Hepatocyte (in vitro differentiated cells): Measurements from ENCODE around the gene BRD2. TPM values are rescaled to one million over a fixed set of nuclear protein-coding genes. Genes with fewer than 3 reads are reported as not detected.

ENCODE experiments used
- DNase-seq: peaks from one replicate; pipeline ENCODE4 v3.0.0-alpha.2; 2016; ENCODE audit warnings: low spot score
- H2AFZ ChIP-seq: fragments of 200-600 bp; sonication (generic); 2 replicates; pipeline ENCODE4 v1.6.0; 2016; ENCODE audit warnings: antibody characterized with exemption, mild to moderate bottlenecking
- H3K27ac ChIP-seq: fragments of 200-600 bp; sonication (generic); 2 replicates; pipeline ENCODE4 v1.5.1; 2016; ENCODE audit warnings: mild to moderate bottlenecking
- H3K27me3 ChIP-seq: fragments of 200-600 bp; sonication (generic); 2 replicates; pipeline ENCODE4 v1.6.1; 2016
- H3K36me3 ChIP-seq: fragments of 200-600 bp; sonication (generic); replicated peaks from 2 replicates; pipeline ENCODE4 v1.5.1; 2016; ENCODE audit warnings: low read depth; ENCODE audit not compliant: insufficient read depth
- H3K4me1 ChIP-seq: fragments of 200-600 bp; sonication (generic); 2 replicates; pipeline ENCODE4 v1.5.1; 2016; ENCODE audit warnings: mild to moderate bottlenecking, moderate library complexity; ENCODE audit not compliant: insufficient read depth
- H3K4me2 ChIP-seq: fragments of 200-600 bp; sonication (generic); 2 replicates; pipeline ENCODE4 v1.6.0; 2016
- H3K4me3 ChIP-seq: fragments of 200-600 bp; sonication (generic); 2 replicates; pipeline ENCODE4 v1.5.1; 2016; ENCODE audit warnings: mild to moderate bottlenecking
- H3K79me2 ChIP-seq: fragments of 200-600 bp; sonication (generic); 2 replicates; pipeline ENCODE4 v1.6.0; 2017; ENCODE audit warnings: mild to moderate bottlenecking
- H3K9me2 ChIP-seq: fragments of 200-600 bp; sonication (generic); replicated peaks from 2 replicates; pipeline ENCODE4 v1.6.0; 2017; ENCODE audit warnings: mild to moderate bottlenecking; ENCODE audit not compliant: insufficient read depth
- H3K9me3 ChIP-seq: fragments of 200-600 bp; sonication (generic); 2 replicates; pipeline ENCODE4 v1.5.1; 2016; ENCODE audit warnings: low read depth, mild to moderate bottlenecking
- H4K20me1 ChIP-seq: fragments of 200-600 bp; sonication (generic); 2 replicates; pipeline ENCODE4 v1.6.0; 2016; ENCODE audit warnings: mild to moderate bottlenecking; ENCODE audit not compliant: insufficient read depth, poor library complexity, severe bottlenecking
- EZH2 ChIP-seq: fragments of 200-600 bp; sonication (generic); IDR thresholded peaks from 2 replicates; pipeline ENCODE4 v1.6.1; 2016; ENCODE audit warnings: antibody characterized with exemption, mild to moderate bottlenecking, borderline replicate concordance
- EZH2phosphoT487 ChIP-seq: fragments of 200-600 bp; sonication (generic); IDR thresholded peaks from one replicate; pipeline ENCODE4 v1.6.1; 2018; ENCODE audit warnings: antibody characterized with exemption, mild to moderate bottlenecking, low read depth, moderate library complexity; ENCODE audit not compliant: unreplicated experiment, severe bottlenecking
- WGBS: methylation state at CpG from one replicate; pipeline ENCODE4 v1.1.6; 2016; ENCODE audit warnings: low lambda C conversion rate; ENCODE audit errors: missing lambda C conversion rate; 5-methylcytosine and 5-hydroxymethylcytosine counted together
- polyA plus RNA-seq: library from polyadenylated mRNA; unstranded; fragments of >200 nt; fragmentation: Nextera tagmentation; extraction: Ambion mirVana; gene quantifications from 2 replicates; pipeline ENCODE4 v1.2.1, GENCODE V29; 2016
- total RNA-seq: library from RNA; depleted of rRNA; stranded (reverse); fragments of >200 nt; gene quantifications from 2 replicates; pipeline ENCODE4 v1.2.3, GENCODE V29; 2014
- TF ChIP-seq, protein P1 (sequence below): fragments of 200-600 bp; sonication (generic); IDR thresholded peaks from 2 replicates; pipeline ENCODE4 v1.5.1; 2016; ENCODE audit warnings: antibody characterized with exemption, mild to moderate bottlenecking; ENCODE audit not compliant: poor library complexity

BRD2 gene
- total and polyA plus RNA-seq, 2 experiments from 2014 or later: 106 to 133 TPM

DNA sequence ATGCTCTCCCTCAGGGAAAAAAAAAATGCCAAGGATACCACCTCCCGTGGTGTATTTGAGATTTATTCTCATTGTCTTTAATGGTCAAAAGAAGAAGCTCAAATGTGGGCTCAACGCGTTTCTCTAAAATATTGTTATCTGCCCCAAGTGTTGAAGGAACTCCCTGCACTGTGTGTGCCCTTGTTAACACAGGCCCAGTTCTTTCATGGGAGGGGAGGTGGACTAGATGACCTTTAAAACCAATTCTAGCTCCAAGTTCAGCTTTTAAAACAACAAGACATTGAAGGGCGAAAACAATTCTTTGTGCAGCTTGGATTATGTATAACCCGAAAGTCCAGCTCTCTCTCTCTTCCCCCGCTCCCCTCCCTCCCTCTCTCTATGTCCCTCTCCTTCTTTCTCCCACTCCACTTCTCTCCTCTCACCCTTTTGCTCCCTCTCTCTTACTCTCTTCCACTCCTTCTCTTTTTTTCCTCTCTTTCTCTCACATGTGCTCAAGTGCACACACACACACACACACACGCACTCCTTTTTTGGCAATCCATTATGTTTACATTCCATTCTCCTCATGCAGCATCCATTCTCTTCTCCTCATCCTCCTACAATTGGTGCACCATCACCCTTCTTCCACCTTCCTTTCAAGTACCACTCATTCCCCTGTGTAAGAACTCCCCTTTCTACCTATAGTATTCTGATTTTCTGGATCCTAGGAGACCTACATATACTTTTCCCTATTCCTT is 36.1 kb upstream of the BRD2 start:
- TF ChIP-seq EZH2 (no peak), EZH2phosphoT487 (no peak)
- TF ChIP-seq, protein P1, sequence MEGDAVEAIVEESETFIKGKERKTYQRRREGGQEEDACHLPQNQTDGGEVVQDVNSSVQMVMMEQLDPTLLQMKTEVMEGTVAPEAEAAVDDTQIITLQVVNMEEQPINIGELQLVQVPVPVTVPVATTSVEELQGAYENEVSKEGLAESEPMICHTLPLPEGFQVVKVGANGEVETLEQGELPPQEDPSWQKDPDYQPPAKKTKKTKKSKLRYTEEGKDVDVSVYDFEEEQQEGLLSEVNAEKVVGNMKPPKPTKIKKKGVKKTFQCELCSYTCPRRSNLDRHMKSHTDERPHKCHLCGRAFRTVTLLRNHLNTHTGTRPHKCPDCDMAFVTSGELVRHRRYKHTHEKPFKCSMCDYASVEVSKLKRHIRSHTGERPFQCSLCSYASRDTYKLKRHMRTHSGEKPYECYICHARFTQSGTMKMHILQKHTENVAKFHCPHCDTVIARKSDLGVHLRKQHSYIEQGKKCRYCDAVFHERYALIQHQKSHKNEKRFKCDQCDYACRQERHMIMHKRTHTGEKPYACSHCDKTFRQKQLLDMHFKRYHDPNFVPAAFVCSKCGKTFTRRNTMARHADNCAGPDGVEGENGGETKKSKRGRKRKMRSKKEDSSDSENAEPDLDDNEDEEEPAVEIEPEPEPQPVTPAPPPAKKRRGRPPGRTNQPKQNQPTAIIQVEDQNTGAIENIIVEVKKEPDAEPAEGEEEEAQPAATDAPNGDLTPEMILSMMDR: no peak
- H3K4me3 ChIP-seq: no peak overlapping the region
- no peak overlapping the region for H3K27ac ChIP-seq
- H3K27me3 ChIP-seq: peaks cover 17% of the 10 kb centered on the region
- no peak overlapping the region for H3K4me2 ChIP-seq
- no peaks in the 10 kb centered on the region for H4K20me1 ChIP-seq
- H2AFZ ChIP-seq: no peak overlapping the region
- no peak for DNase-seq
- H3K36me3 ChIP-seq: no peaks in the 10 kb centered on the region
- 73% methylated on average over 7 of the region's 7 CpGs for WGBS
- H3K9me3 ChIP-seq: no peaks in the 10 kb centered on the region
- no peaks in the 10 kb centered on the region for H3K4me1 ChIP-seq
- H3K9me2 ChIP-seq: no peaks in the 10 kb centered on the region
- no peaks in the 10 kb centered on the region for H3K79me2 ChIP-seq

- H4K20me1 ChIP-seq: no peaks in the 10 kb centered on the region
- peaks cover 23% of the 10 kb centered on the region for H3K27me3 ChIP-seq
- no peaks in the 10 kb centered on the region for H3K9me2 ChIP-seq
- H3K4me2 ChIP-seq: no peak overlapping the region
- no peak overlapping the region for H2AFZ ChIP-seq
- 7% methylated on average over 3 of the region's 3 CpGs for WGBS
- no peak overlapping the region for H3K4me3 ChIP-seq
- H3K79me2 ChIP-seq: no peaks in the 10 kb centered on the region
- no peak for TF ChIP-seq EZH2phosphoT487
- TF ChIP-seq, protein P1: peak; percentile 79
- no peaks in the 10 kb centered on the region for H3K36me3 ChIP-seq
- DNase-seq: peak; percentile 82
- H3K27ac ChIP-seq: no peak overlapping the region
- H3K9me3 ChIP-seq: no peaks in the 10 kb centered on the region
- H3K4me1 ChIP-seq: no peaks in the 10 kb centered on the region
These were observed 34.7 kb upstream of the BRD2 start for GRCh38 chr6:32933661-32934085.

GRCh38 chr6:32935551-32936238 is 32.7 kb upstream of the BRD2 start:
- 86% methylated on average over 4 of the region's 4 CpGs for WGBS
- no peaks in the 10 kb centered on the region for H3K9me3 ChIP-seq
- H3K79me2 ChIP-seq: no peaks in the 10 kb centered on the region
- no peaks in the 10 kb centered on the region for H3K4me1 ChIP-seq
- H2AFZ ChIP-seq: no peak overlapping the region
- H3K9me2 ChIP-seq: no peaks in the 10 kb centered on the region
- no peak for TF ChIP-seq EZH2phosphoT487
- TF ChIP-seq EZH2: no peak
- TF ChIP-seq, protein P1: no peak
- H3K27me3 ChIP-seq: peaks cover 22% of the 10 kb centered on the region
- no peak for DNase-seq
- no peak overlapping the region for H3K27ac ChIP-seq
- no peaks in the 10 kb centered on the region for H4K20me1 ChIP-seq
- no peaks in the 10 kb centered on the region for H3K36me3 ChIP-seq
- H3K4me3 ChIP-seq: no peak overlapping the region
- no peak overlapping the region for H3K4me2 ChIP-seq
